Stromal cell of bone marrow (primary cell): ENCODE data around the gene EEIG1.

Experiments
- DNase-seq: peaks from one replicate; pipeline ENCODE4 v3.0.0-alpha.2; 2012; ENCODE audit warnings: low read depth

The EEIG1 gene

GRCh38 chr9:127941062-127941960 lies 39.5 kb downstream of the EEIG1 start:
- no peak for DNase-seq

GRCh38 chr9:127940593-127940992 lies 40.2 kb downstream of the EEIG1 start:
- no peak for DNase-seq

GRCh38 chr9:127938298-127938690 lies 42.5 kb downstream of the EEIG1 start:
- no peak for DNase-seq

GRCh38 chr9:127937388-127938297 lies 43.1 kb downstream of the EEIG1 start, which contains the start of gene DPM2:
Gene DPM2 (minus strand): TSS chr9:127937854. CDS start chr9:127937820, 34 bp downstream.
- peak; percentile 66 for DNase-seq

- DNase-seq: no peak
These were observed 43.8 kb downstream of the EEIG1 start for GRCh38 chr9:127937056-127937387.

GRCh38 chr9:127936347-127936852 lies 44.4 kb downstream of the EEIG1 start:
- no peak for DNase-seq

GRCh38 chr9:127935765-127936221 lies 45.0 kb downstream of the EEIG1 start:
- no peak for DNase-seq

- DNase-seq: no peak
These were observed 45.8 kb downstream of the EEIG1 start for GRCh38 chr9:127934986-127935385.

GRCh38 chr9:127934248-127934647 lies 46.5 kb downstream of the EEIG1 start:
- DNase-seq: no peak

- peak; percentile 77 for DNase-seq
These were observed 49.5 kb downstream of the EEIG1 start for GRCh38 chr9:127931092-127931881.
